IPS-18a (cell line): ENCODE data around the gene NDUFS1.
"Not testable (repeated sequence)": the region's sequence is repeated elsewhere in the genome, so short reads cannot be mapped to it uniquely, and the experiment has no call there.

Experiments used
- H3K27ac ChIP-seq: one replicate; pipeline ENCODE4 v1.5.1; 2013; ENCODE audit warnings: low read length
- H3K27me3 ChIP-seq: one replicate; pipeline ENCODE4 v1.6.1; 2013; ENCODE audit warnings: mild to moderate bottlenecking, low read length; ENCODE audit not compliant: control insufficient read depth, insufficient read depth
- H3K36me3 ChIP-seq: one replicate; pipeline ENCODE4 v1.6.1; 2013; ENCODE audit warnings: low read depth, low read length; ENCODE audit not compliant: control insufficient read depth
- H3K4me1 ChIP-seq: one replicate; pipeline ENCODE4 v1.6.1; 2013; ENCODE audit warnings: low read depth, low read length; ENCODE audit not compliant: control insufficient read depth
- H3K4me3 ChIP-seq: one replicate; pipeline ENCODE4 v1.5.1; 2013; ENCODE audit warnings: low read length
- H3K9ac ChIP-seq: one replicate; pipeline ENCODE4 v1.6.1; 2013; ENCODE audit warnings: mild to moderate bottlenecking, low read length, moderate library complexity
- H3K9me3 ChIP-seq: one replicate; pipeline ENCODE4 v1.6.1; 2013; ENCODE audit warnings: low read depth, low read length; ENCODE audit not compliant: control insufficient read depth

The NDUFS1 gene

DNA sequence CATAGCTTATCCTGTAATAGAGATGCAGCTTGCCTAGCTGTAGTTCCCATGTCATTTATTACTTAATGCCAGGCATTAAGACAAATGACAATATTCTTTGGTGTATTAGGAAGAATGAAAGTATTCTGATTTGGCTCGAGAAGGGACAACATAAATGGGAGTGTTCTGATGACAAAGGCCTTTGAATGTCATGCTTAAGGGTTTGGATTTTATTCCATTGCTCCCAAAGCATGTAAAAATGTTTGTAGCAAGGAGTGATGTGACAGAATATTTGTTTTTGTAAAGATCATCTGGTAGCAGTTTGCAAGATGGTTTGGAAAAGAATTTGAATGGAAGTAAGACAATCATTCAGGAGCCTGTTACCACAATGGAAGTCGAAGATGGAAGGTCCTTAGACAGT, 30.9 kb upstream of the NDUFS1 start:
- Histone ChIP-seq H3K4me1 (peaks cover 4% of the 10 kb centered on the region), H3K9ac (no peak overlapping the region), H3K27ac (no peak overlapping the region), H3K27me3 (no peaks in the 10 kb centered on the region), H3K9me3 (no peaks in the 10 kb centered on the region), H3K36me3 (no peaks in the 10 kb centered on the region), H3K4me3 (no peak overlapping the region)

DNA sequence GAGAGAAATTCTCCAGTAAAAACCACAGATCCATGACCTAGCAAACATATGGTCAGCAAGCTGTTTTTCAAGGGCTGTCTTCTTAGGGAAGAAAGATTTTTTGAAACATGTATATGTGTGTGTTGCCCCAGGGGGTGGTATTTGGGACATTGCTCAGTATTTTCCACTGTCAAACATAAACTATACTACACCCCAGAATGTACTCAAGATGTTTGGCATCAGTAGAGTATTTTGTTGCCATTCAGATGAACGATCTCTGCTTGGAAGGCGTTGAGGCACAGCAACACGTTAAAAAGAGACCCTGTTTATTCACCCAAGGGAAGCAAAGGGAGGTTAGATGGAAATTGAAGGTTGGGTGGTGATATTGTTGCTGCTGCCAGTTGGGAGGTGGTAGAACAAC, 30.4 kb upstream of the NDUFS1 start:
- Histone ChIP-seq H3K27ac (no peak overlapping the region), H3K36me3 (no peaks in the 10 kb centered on the region), H3K4me3 (no peak overlapping the region), H3K27me3 (no peaks in the 10 kb centered on the region), H3K9ac (no peak overlapping the region), H3K4me1 (peaks cover 4% of the 10 kb centered on the region), H3K9me3 (no peaks in the 10 kb centered on the region)

DNA sequence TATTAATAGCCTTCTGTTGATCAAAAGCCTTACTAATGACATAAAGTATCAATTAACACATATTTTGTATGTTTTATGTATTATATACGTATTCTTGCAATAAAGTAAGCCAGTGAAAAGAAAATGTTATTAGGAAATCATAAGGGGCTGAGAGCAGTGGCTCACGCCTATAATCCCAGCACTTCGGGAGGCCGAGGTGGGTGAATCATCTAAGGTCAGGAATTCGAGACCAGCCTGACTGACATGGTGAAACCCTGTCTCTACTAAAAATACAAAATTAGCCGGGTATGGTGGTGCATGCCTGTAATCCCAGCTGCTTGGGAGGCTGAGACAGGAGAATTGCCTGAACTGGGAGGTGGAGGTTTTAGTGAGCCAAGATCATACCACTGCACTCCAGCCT, 22.3 kb upstream of the NDUFS1 start:
- H3K27me3 ChIP-seq, H3K27ac ChIP-seq, H3K4me1 ChIP-seq, H3K4me3 ChIP-seq, H3K36me3 ChIP-seq, H3K9ac ChIP-seq, H3K9me3 ChIP-seq: not testable (repeated sequence)

DNA sequence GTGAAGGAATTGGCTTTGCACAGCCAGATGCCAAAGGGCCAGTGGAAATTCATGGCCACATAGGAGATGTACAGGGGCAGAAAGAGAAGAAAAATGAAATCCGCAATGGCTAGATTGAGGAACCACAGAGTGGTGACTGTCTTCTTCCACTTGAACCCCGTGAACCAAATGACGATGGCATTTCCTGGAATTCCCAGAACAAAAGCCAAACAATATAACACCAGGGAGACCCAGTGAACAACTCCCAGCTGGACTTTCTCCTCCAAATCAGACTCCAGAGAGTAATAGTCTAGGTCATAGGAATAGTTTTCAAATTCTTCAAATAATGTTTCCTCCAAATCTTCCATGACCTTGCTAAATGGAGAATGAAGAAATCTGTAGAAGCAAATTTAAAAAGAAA, 17.7 kb upstream of the NDUFS1 start:
- Histone ChIP-seq H3K4me3 (no peak overlapping the region), H3K36me3 (no peaks in the 10 kb centered on the region), H3K4me1 (no peaks in the 10 kb centered on the region), H3K9me3 (no peaks in the 10 kb centered on the region), H3K9ac (no peak overlapping the region), H3K27ac (no peak overlapping the region), H3K27me3 (no peaks in the 10 kb centered on the region)

DNA sequence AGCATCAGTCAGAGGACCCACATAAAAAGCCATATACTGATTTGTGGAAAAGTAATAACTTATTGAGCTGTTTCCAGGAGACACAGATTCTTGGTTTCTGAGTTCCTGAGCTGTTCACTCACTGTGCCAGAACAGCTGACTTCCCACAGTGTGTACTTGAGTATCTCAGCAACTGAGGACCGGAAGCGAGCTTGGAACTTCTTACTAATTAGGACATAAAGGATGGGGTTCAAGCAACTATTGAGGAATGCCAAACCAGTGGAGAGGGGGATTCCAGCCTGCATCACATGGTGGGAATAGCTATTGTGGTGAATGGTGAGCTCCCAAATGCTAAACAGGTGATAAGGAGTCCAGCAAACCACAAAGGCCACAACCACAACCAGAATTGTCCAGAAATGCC, 16.9 kb upstream of the NDUFS1 start:
- Histone ChIP-seq H3K9me3 (no peaks in the 10 kb centered on the region), H3K27me3 (no peaks in the 10 kb centered on the region)

DNA sequence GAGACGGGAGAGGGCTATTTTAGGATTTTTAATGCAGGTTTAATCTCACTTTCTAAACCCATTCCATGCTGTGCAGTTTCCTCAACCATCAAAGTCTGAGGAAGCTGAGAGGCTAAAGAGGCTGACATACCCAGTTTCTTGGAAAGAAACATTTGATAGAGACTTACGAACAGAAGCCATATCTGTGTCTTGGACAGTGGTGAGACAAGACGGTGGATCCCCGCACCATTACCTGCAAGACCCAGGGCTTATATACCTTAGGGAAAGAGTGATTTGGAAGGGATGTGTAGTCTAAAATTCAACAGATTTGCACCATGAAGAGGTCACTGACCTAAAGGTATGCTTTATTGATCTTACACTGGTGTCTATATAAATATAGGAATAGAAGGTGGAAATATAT, 13.9 kb upstream of the NDUFS1 start:
- Histone ChIP-seq H3K36me3 (no peaks in the 10 kb centered on the region), H3K4me3 (no peak overlapping the region), H3K27me3 (no peaks in the 10 kb centered on the region), H3K9ac (no peak overlapping the region), H3K4me1 (no peaks in the 10 kb centered on the region), H3K27ac (no peak overlapping the region), H3K9me3 (no peaks in the 10 kb centered on the region)

More for the DNA sequence above, 16.9 kb upstream of the NDUFS1 start:
- Histone ChIP-seq H3K9ac (no peak overlapping the region), H3K4me3 (no peak overlapping the region), H3K36me3 (no peaks in the 10 kb centered on the region), H3K27ac (no peak overlapping the region), H3K4me1 (no peaks in the 10 kb centered on the region)

DNA sequence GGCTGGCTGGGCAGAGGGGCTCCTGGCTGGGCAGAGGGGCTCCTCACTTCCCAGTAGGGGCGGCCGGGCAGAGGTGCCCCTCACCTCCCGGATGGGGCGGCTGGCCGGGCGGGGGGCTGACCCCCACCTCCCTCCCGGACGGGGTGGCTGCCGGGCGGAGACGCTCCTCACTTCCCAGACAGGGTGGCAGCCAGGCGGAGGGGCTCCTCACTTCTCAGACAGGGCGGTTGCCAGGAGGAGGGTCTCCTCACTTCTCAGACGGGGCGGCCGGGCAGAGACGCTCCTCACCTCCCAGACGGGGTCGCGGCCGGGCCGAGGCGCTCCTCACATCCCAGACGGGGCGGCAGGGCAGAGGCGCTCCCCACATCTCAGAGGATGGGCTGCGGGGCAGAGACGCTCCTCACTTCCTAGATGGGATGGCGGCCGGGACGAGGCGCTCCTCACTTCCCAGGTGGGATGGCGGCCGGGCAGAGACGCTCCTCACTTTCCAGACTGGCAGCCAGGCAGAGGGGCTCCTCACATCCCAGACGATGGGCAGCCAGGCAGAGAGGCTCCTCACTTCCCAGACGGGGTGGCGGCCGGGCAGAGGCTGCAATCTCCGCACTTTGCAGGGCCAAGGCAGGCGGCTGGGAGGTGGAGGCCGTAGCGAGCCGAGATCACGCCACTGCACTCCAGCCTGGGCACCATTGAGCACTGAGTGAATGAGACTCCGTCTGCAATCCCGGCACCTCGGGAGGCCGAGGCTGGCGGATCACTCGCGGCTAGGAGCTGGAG, 12.6 kb upstream of the NDUFS1 start:
- not testable (repeated sequence) for H3K36me3 ChIP-seq, H3K4me3 ChIP-seq, H3K4me1 ChIP-seq, H3K9me3 ChIP-seq, H3K27me3 ChIP-seq, H3K9ac ChIP-seq, H3K27ac ChIP-seq

DNA sequence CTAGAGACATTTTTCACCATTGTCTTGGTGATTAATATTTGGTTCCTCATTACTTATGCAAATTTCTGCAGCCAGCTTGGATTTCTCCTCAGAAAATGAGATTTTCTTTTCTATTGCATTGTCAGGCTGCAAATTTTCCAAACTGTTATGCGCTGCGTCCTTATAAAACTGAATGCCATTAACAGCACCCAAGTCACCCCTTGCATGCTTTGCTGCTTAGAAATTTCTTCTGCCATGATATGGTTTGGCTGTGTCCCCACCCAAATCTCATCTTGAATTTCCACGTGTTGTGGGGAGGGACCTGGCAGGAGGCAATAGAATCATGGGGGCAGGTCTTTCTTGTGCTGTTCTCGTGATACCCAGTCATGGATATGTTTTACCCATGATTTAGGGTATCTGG, 9.0 kb upstream of the NDUFS1 start:
- H3K4me1 ChIP-seq, H3K9ac ChIP-seq, H3K9me3 ChIP-seq, H3K4me3 ChIP-seq, H3K27ac ChIP-seq, H3K27me3 ChIP-seq: not testable (repeated sequence)
- H3K36me3 ChIP-seq, result peaks cover 10% of the 10 kb centered on the region

DNA sequence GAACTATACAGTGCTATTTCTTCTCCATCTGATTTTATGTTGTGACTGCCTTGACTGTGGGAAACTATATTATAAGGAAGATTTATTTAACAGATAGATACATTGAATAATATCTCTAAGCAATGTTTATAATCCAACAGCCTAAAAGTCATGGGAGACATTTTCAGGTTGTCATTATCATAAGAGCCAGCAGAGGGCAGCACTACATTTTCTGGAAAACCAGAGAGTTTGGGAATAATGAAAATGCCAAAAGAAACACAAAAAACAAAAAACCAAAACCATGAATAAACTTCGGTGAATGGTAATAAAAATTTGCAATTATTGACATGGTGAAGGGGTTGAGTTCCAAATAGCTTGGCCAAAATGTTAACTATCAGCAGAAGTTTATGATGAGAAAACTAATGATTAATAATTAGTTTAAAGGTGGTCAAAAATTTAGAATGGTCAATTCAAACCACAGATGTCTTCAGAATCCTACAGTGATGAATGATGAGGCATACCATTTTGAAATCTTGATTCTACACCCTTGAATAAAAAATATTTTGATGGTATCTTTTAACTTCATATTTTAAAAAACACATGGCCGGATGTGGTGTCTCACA, 5.1 kb upstream of the NDUFS1 start:
- Histone ChIP-seq H3K4me3 (no peak overlapping the region), H3K9me3 (no peaks in the 10 kb centered on the region), H3K27ac (no peak overlapping the region), H3K27me3 (no peaks in the 10 kb centered on the region), H3K36me3 (peaks cover 41% of the 10 kb centered on the region), H3K9ac (no peak overlapping the region), H3K4me1 (peaks cover 6% of the 10 kb centered on the region)

DNA sequence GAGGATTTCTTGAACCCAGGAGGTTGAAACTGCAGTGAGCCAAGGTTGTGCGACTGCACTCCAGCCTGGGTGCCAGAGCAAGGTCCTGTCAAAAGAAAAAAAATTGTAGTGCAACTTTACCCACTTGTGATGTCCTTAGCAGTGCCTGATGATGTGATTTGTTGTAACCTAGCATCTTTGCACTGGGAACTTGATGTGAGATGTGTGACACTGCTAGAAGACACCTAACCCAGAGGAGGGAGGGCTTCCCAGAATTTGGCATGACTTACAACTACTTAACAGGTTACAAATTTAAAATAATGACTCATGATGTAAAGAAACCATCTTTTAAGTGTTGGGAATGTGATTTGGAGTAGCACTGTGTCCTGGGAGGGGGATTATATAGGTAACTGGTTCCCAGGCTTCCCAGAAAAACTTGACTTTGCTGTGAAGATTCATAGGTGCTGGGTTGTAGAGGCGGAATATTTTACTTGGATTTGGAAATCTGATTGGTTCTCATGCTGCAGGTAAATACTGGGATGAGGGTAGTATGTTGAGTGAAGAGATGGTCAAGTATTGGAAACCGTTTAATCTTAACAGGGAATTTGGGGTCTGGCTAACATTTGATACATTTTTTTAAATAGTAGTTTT, 4.1 kb upstream of the NDUFS1 start:
- Histone ChIP-seq H3K27ac (no peak overlapping the region), H3K4me1 (peaks cover 6% of the 10 kb centered on the region), H3K4me3 (no peak overlapping the region), H3K9ac (no peak overlapping the region), H3K27me3 (no peaks in the 10 kb centered on the region), H3K36me3 (peaks cover 41% of the 10 kb centered on the region), H3K9me3 (no peaks in the 10 kb centered on the region)

DNA sequence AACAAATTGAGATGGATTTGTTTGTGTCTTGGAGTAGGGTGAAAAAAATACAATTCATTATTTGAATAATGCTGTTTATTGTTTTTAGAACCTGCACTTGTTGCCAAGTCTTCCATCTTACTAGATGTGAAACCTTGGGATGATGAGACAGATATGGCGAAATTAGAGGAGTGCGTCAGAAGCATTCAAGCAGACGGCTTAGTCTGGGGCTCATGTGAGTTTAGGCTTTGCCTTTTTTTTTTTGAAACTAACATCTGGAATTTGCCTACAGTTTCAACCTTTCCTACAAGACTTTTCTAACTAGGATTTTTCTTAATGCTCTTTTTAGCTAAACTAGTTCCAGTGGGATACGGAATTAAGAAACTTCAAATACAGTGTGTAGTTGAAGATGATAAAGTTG, 3.2 kb upstream of the NDUFS1 start:
- H3K9ac ChIP-seq, H3K4me3 ChIP-seq, H3K27me3 ChIP-seq, H3K4me1 ChIP-seq, H3K27ac ChIP-seq, H3K9me3 ChIP-seq: not testable (repeated sequence)
- H3K36me3 ChIP-seq, result peaks cover 41% of the 10 kb centered on the region

DNA sequence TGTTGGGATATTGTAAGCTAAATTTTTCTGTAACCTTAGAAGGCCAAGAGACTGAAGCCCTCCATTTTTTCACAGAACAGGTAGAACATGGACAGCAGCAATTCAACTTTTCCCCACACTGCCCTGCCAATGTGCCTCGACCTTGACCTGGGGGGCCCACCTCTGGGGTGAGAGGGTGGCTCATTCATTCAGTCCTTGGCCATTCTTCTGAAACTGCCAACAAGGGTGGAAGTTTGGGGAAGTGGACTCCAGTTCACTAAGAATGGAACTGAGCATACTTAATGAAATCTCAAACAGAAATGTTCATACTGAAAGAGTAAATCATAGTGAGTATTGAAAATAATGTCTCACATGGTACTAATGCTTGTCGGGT, 1.5 kb upstream of the NDUFS1 start:
- peak overlapping the region; percentile 91 for H3K4me3 ChIP-seq
- peaks cover 41% of the 10 kb centered on the region for H3K36me3 ChIP-seq
- peak overlapping the region; percentile 92 for H3K27ac ChIP-seq
- no peaks in the 10 kb centered on the region for H3K9me3 ChIP-seq
- H3K4me1 ChIP-seq, result peaks cover 6% of the 10 kb centered on the region
- no peaks in the 10 kb centered on the region for H3K27me3 ChIP-seq
- H3K9ac ChIP-seq, result peak overlapping the region; percentile 98
